Esophagus (tissue), 2 donors: Measurements from ENCODE around the gene BRAP. TPM values are rescaled to one million over a fixed set of nuclear protein-coding genes. Genes with fewer than 3 reads are reported as not detected.
A peak's percentile ranks its signal among the peaks of the same experiment; 100 is the strongest.

ENCODE experiments used
- H3K27ac ChIP-seq, 2 donors: one replicate each; pipeline ENCODE4 v1.5.1; 2013; ENCODE audit warnings: low read depth in 2 of 2, mild to moderate bottlenecking in 2 of 2, inconsistent platforms in 1 of 2, low read length in 1 of 2, moderate library complexity in 1 of 2
- H3K27me3 ChIP-seq, 2 donors: one replicate each; pipeline ENCODE4 v1.6.1; 2013; ENCODE audit warnings: low read length in 2 of 2, control low read depth in 1 of 2, mild to moderate bottlenecking in 1 of 2; ENCODE audit not compliant: insufficient read depth in 2 of 2, control insufficient read depth in 1 of 2
- H3K36me3 ChIP-seq, 2 donors: one replicate each; pipeline ENCODE4 v1.6.1; 2013; ENCODE audit warnings: low read length in 1 of 2; ENCODE audit not compliant: control insufficient read depth in 2 of 2, insufficient read depth in 2 of 2
- H3K4me1 ChIP-seq, 2 donors: one replicate each; pipeline ENCODE4 v1.6.1; 2013; ENCODE audit warnings: low read length in 1 of 2; ENCODE audit not compliant: control insufficient read depth in 2 of 2, insufficient read depth in 2 of 2
- H3K4me3 ChIP-seq, 2 donors: one replicate each; pipeline ENCODE4 v1.5.1; 2013; ENCODE audit warnings: low read length in 2 of 2, mild to moderate bottlenecking in 2 of 2, low read depth in 1 of 2, moderate library complexity in 1 of 2
- H3K9me3 ChIP-seq, 2 donors: one replicate each; pipeline ENCODE4 v1.6.1; 2013; ENCODE audit warnings: mild to moderate bottlenecking in 2 of 2, low read depth in 1 of 2, low read length in 1 of 2, moderate library complexity in 1 of 2; ENCODE audit not compliant: control insufficient read depth in 2 of 2, insufficient read depth in 1 of 2
- WGBS, 2 donors: extraction: QIAGEN DNeasy Blood & Tissue Kit; methylation state at CpG; one replicate each; pipeline ENCODE4 v1.1.7; 2013; 5-methylcytosine and 5-hydroxymethylcytosine counted together
- polyA plus RNA-seq, 2 donors: library from polyadenylated mRNA; stranded (reverse); fragments of 200-250 nt; gene quantifications; one replicate each; pipeline ENCODE4 v1.2.3, GENCODE V29; 2013
- donor health status: healthy with polysubstance abuse.
- donor health status: Bipolar disorder and iron deficiency.

The BRAP gene
- polyA plus RNA-seq, 2 donors = 7.6 to 8.5 TPM

- 89 to 90% methylated on average over 6 of the region's 6 CpGs for WGBS, 2 donors
- H3K9me3 ChIP-seq = no peaks in the 10 kb centered on the region
- H3K4me3 ChIP-seq = no peak overlapping the region
- H3K27me3 ChIP-seq = no peaks in the 10 kb centered on the region
- H3K36me3 ChIP-seq = peaks cover 8 to 20% of the 10 kb centered on the region in 2 donors
- no peak overlapping the region for H3K27ac ChIP-seq
- no peaks in the 10 kb centered on the region for H3K4me1 ChIP-seq
Observed at GRCh38 chr12:111706145-111706544, 20.4 kb upstream of the BRAP start.

GRCh38 chr12:111705672-111706071 is 19.9 kb upstream of the BRAP start:
- Histone ChIP-seq H3K36me3 (peaks cover 8 to 19% of the 10 kb centered on the region in 2 donors), H3K4me3 (no peak overlapping the region), H3K27me3 (no peaks in the 10 kb centered on the region), H3K9me3 (no peaks in the 10 kb centered on the region), H3K4me1 (no peaks in the 10 kb centered on the region), H3K27ac (no peak overlapping the region)
- 89 to 90% methylated on average over 5 of the region's 5 CpGs for WGBS, 2 donors

- WGBS, 2 donors = 87 to 90% methylated on average over 2 of the region's 2 CpGs
- Histone ChIP-seq H3K27me3 (no peaks in the 10 kb centered on the region), H3K4me3 (no peak overlapping the region), H3K27ac (no peak overlapping the region), H3K36me3 (peaks cover 0 to 13% of the 10 kb centered on the region in 2 donors), H3K9me3 (no peaks in the 10 kb centered on the region), H3K4me1 (no peaks in the 10 kb centered on the region)
Observed at GRCh38 chr12:111699962-111700361, 14.2 kb upstream of the BRAP start.

GRCh38 chr12:111693818-111694217 is 8.1 kb upstream of the BRAP start:
- Histone ChIP-seq H3K4me3 (no peak overlapping the region), H3K27me3 (no peaks in the 10 kb centered on the region), H3K9me3 (no peaks in the 10 kb centered on the region), H3K4me1 (no peaks in the 10 kb centered on the region), H3K36me3 (peaks cover 3 to 13% of the 10 kb centered on the region in 2 donors), H3K27ac (no peak overlapping the region)
- WGBS, 2 donors = 93 to 95% methylated on average over 5 of the region's 5 CpGs

- Histone ChIP-seq H3K4me1 (no peaks in the 10 kb centered on the region), H3K27me3 (no peaks in the 10 kb centered on the region), H3K9me3 (no peaks in the 10 kb centered on the region), H3K36me3 (peaks cover 3 to 13% of the 10 kb centered on the region in 2 donors), H3K27ac (no peak overlapping the region), H3K4me3 (no peak overlapping the region)
- 93 to 95% methylated on average over 15 of the region's 15 CpGs for WGBS, 2 donors
Observed at GRCh38 chr12:111692575-111693210, 6.9 kb upstream of the BRAP start.

- peaks cover 0 to 3% of the 10 kb centered on the region in 2 donors for H3K4me1 ChIP-seq
- no peaks in the 10 kb centered on the region for H3K27me3 ChIP-seq
- no peak overlapping the region for H3K4me3 ChIP-seq
- H3K27ac ChIP-seq = no peak overlapping the region
- H3K9me3 ChIP-seq = no peaks in the 10 kb centered on the region
- H3K36me3 ChIP-seq = peaks cover 3 to 13% of the 10 kb centered on the region in 2 donors
- 96 to 97% methylated on average over 3 of the region's 3 CpGs for WGBS, 2 donors
Observed at GRCh38 chr12:111691262-111691661, 5.5 kb upstream of the BRAP start.

GRCh38 chr12:111687952-111688351 is 2.2 kb upstream of the BRAP start:
- no peak overlapping the region for H3K27ac ChIP-seq
- H3K9me3 ChIP-seq = no peaks in the 10 kb centered on the region
- peaks cover 0 to 5% of the 10 kb centered on the region in 2 donors for H3K36me3 ChIP-seq
- WGBS, 2 donors = 89 to 91% methylated on average over 10 of the region's 10 CpGs
- H3K4me1 ChIP-seq = peaks cover 0 to 6% of the 10 kb centered on the region in 2 donors
- H3K4me3 ChIP-seq = no peak overlapping the region
- H3K27me3 ChIP-seq = no peaks in the 10 kb centered on the region

- H3K9me3 ChIP-seq = no peaks in the 10 kb centered on the region
- no peak overlapping the region for H3K4me3 ChIP-seq
- H3K27me3 ChIP-seq = no peaks in the 10 kb centered on the region
- 54 to 56% methylated on average over 2 of the region's 2 CpGs for WGBS, 2 donors
- no peak overlapping the region for H3K27ac ChIP-seq
- peaks cover 0 to 6% of the 10 kb centered on the region in 2 donors for H3K4me1 ChIP-seq
- H3K36me3 ChIP-seq = no peaks in the 10 kb centered on the region
Observed at GRCh38 chr12:111687255-111687654, 1.5 kb upstream of the BRAP start.

- whole genome bisulfite sequencing, 2 donors = 17% methylated on average over 15 of the region's 15 CpGs
- H3K27me3 ChIP-seq = no peaks in the 10 kb centered on the region
- H3K4me1 ChIP-seq = peaks cover 0 to 6% of the 10 kb centered on the region in 2 donors
- H3K27ac ChIP-seq = peak overlapping the region; percentile 93 to 96
- no peaks in the 10 kb centered on the region for H3K36me3 ChIP-seq
- no peaks in the 10 kb centered on the region for H3K9me3 ChIP-seq
- peak overlapping the region; percentile 94 to 95 for H3K4me3 ChIP-seq
Observed at GRCh38 chr12:111686574-111687105, 884 bp upstream of the BRAP start.

- Histone ChIP-seq H3K4me1 (peaks cover 0 to 6% of the 10 kb centered on the region in 2 donors), H3K4me3 (peak overlapping the region; percentile 94 to 95), H3K27me3 (no peaks in the 10 kb centered on the region), H3K27ac (peak overlapping the region; percentile 93 to 96), H3K36me3 (peaks cover 3 to 4% of the 10 kb centered on the region in 2 donors), H3K9me3 (no peaks in the 10 kb centered on the region)
- WGBS, 2 donors = 0 to 1% methylated on average over 36 of the region's 36 CpGs
Observed at GRCh38 chr12:111685322-111685810, 390 bp downstream of the BRAP start.
